A549 (cell line): ENCODE measurements around the gene TTC3.

Experiments used
- CBX8 ChIP-seq: fragments of 200-600 bp; sonication (generic); IDR thresholded peaks from 2 replicates; pipeline ENCODE4 v1.6.1; 2016
- CTCF ChIP-seq: fragments of >200 bp; sonication (Bioruptor Twin); formaldehyde crosslinking; IDR thresholded peaks from 3 replicates; pipeline ENCODE4 v1.5.1; 2016
- MAFK ChIP-seq: fragments of 450-650 bp; IDR thresholded peaks from 2 replicates; pipeline ENCODE4 v1.6.1; 2014; ENCODE audit not compliant: partially characterized antibody
- REST ChIP-seq: fragments of 200-600 bp; sonication (generic); IDR thresholded peaks from 2 replicates; pipeline ENCODE4 v1.6.1; 2016; ENCODE audit warnings: antibody characterized with exemption, mild to moderate bottlenecking, moderate library complexity
- SMC3 ChIP-seq: fragments of >200 bp; sonication (Bioruptor Twin); formaldehyde crosslinking; IDR thresholded peaks from 3 replicates; pipeline ENCODE4 v1.6.1; 2018; ENCODE audit warnings: inconsistent platforms

GRCh38 chr21:37071561-37072273, 1.3 kb upstream of the TTC3 start:
- TF ChIP-seq CTCF (no peak), MAFK (no peak), REST (no peak), SMC3 (no peak), CBX8 (no peak)
